COLO829 (cell line): Measurements from ENCODE around the gene ZNF831.

Source experiments
- DNase-seq: peaks from one replicate; pipeline ENCODE4 v3.0.0; 2012; ENCODE audit warnings: low spot score

Gene ZNF831

DNA sequence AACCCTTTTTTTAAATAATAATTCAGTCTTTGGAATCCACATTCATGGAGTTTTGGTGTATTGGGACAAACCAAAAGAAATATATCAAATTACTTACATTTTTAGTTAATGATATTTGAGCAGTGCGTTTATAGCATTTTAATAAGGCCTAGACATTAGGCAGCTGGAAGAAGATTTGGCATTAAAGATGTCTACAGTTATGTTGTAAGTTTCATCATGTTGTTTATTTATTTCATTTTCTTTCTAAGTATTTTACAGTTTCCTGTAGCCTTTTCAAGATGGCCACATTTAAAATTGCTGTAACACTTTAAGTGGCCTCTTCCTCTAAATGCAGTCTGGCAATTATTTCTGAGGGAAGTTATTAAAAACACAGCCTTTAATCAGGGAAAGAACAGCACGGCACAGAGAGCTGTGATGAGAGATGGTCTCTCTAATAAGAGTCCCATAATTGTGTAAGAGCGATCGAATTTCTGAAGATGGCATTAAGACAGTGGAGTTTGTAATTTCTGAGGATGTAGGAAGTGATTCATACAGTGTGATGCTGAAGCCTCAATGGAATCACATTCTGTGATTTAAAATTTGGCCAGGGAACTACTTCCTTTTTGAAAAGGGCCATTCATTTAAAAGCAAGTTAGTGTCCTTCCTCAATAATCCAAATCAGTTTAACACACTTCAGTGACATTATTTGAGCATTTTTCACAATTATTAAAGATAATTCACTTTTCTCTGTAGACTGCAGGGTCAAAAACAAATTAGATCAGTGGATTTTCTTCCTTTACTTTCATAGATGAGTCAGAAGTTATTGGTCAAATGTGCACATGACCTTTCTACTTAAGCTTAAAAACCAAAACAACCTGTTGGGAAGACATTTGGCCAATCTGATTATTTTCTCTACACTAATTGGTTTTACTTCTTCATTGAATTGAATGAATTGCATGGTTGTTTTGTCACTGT lies 84.4 kb downstream of the ZNF831 start:
- DNase-seq = peak; percentile 84

DNA sequence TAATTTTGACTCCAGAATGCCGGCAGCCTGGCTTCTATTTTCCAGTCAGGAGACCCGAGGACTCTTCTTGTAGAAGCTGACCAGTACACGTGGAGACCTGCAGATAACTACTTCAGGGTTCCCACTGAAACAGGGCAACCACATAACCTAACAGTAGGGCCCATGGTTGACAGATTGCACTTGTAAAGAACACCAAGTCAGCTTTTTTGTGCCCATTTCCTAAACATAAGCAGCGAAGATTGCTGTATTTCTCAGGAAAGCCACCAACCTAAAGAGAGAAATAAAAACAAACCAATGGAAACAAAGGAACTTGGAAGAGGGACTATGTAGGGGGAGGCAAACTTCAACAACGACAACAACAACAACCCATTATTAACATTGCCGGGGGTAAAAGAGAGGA lies 86.7 kb downstream of the ZNF831 start:
- DNase-seq = no peak

DNA sequence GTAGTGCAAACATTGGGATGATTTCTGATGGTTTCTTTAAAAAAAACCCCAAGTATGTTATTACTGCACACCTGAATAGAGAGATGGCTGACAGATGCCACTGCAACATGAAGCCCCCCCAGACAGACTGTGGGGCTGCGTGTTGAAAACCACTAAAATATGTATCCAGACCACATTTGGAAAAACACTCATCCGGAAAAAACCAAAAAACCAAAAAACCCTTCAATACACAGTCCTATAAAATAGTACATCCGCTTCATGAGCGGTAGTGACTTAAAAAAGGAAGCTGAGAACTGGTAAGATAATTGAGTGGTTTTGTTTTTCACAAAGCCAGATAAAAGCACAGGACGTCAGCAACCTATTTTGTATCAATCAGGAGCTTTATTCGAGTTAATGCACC lies 89.7 kb downstream of the ZNF831 start:
- DNase-seq = no peak

DNA sequence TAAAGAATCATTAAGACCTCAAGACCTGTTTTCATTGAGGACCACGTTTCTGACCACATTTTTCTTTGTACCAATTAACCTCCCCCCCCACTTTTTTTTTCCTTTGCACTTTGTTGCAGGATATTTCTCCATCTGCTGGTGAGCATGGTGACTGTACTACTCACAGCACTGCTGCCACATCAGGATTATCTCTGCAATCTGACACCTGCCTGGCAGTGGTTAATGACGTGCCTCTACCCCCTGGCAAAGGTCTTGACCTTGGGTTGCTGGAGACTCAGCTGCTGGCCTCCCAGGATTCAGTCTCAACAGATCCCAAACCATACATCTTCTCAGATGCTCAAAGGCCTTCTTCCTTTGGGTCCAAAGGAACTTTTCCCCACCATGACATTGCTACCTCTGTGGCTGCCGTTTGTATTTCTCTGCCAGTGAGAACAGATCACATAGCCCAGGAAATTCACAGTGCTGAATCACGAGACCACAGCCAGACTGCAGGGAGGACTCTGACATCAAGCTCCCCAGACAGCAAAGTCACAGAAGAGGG lies 90.2 kb downstream of the ZNF831 start:
- no peak for DNase-seq

DNA sequence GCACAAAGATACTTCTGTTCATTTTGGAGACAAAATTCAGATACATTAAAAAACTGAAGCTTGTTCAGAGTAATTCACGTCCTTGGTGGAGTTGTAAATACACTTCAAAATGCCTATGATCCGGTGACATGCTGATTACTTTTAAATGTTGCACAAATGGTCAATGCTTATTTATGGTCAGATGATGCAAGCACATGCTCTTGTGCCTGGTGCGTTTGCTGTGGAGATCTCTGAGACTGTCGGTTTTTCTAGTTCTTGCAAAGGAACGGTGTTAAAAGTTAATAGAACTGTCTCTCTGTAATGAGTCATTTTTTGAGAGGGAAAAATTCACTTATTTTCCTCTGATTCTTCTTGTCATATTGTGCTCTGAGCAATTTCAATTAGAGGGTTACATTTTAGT lies 91.6 kb downstream of the ZNF831 start:
- DNase-seq = no peak

DNA sequence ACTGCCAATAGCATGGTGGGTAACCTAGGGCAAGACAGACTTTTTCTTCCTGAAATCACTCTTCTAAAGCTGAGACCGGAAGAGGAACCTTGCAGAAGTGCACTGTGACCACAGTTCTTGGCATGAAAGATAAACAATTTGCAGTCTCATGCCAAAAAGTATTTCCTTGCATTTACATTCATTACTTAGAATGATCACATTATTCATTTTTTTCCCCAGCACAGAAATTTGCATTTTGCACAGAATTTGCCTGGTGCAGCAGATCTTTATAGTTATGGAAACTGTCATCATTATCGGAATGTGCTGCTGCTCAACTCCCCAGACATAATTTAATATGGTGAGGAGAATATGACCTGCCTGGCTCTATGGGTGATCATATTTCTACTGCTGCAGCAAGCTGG lies 94.6 kb downstream of the ZNF831 start:
- no peak for DNase-seq

DNA sequence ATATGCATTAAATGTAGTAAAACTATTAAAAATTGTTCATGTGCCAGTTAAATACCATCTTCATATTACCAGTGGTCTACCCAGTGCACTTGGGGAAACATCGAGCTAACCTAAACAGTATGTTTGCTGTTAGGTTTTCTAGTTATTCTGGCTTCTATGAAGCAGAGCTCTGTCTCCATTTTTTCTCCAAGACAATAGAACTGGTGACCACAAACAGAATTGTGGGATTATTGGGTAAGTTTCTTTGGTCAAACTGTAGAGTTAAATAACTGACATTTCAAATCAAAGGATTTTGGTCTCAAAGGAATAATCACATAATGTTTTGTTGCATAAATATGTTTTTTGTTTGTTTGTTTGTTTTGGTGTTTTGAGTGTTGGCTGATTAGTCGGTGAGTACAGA lies 96.3 kb downstream of the ZNF831 start:
- no peak for DNase-seq

DNA sequence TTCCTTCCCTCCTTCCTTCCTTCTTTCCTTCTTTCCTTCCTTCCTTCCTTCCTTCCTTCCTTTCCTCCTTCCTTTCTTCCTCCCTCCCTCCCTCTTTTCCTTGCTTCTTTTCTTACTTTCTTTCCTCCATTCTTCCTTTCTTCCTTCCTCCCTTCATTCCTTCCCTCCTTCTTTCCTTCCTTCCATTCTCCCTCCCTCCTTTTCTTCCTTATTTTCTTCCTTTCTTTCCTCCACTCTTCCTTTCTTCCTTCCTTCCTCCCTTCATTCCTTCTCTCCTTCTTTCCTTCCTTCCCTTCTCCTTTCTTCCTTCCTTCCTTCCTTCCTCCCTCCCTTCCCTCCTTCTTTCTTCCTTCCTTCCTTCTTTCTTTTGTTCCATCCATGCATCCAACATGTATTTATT lies 101.7 kb downstream of the ZNF831 start:
- no peak for DNase-seq

DNA sequence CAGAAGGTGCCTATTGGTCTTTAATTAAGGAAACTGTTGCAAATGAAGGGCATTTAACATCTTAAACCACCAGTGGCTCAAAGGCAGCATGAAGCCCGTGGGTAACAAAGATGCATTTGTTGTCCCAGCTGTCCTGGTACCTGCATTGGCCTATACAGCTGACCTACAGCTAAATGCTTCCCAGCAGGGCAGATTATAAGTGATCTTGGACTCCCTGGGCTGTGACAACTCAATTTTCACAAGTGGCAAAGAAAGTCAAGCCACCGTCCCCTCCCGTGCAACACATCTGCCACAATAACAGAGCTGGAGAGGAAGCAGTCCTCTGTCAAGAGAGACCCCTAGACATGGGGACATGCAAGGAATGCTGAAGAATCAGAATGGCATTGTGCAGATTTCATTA lies 105.2 kb downstream of the ZNF831 start:
- DNase-seq = no peak

DNA sequence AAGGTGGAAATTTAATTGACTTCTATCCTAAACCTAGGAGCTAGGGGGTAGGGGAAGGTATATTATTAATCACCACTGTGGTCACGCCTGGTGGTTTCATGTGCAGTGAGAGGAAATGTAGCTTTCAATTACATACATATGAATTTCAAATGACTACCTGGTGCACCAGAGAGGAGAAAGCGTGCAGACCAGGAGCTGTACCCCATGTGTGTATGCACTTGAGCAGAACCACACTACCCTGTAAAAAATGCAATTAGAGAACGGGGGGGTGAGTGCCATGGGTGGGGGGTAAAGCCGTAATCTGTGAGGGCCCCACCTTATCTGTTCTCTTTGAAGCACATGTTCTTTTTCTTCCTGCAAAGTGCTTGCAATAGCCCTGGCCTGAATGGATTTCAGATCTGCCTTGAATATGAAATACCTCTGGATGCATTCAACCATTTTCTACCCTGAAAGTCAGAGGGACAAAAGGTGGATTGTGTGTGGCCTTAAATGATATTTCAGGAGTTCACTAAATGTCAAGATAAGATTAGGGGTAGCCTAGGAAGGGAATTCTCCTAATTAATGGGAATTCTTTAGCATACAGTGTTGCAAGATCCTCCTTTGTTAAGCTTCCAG lies 105.9 kb downstream of the ZNF831 start:
- DNase-seq = peak; percentile 40

DNA sequence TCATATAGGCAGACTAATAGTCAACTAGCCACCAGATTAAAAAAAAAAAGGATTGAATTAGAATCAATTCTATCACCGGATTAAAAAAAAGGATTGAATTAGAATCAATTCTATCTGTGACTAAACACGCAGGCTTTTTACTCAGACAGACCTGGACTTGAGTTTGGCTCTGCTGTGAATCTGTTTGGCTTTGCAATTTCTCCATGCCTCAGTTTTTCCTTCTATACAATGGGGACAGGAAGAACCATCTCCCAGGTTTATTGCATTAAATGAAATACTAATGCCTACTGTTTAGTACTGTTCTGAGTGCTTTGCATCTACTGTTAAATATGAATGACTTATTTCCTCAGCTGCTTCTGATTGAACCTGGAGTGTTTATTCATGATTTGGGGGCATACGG lies 106.8 kb downstream of the ZNF831 start:
- DNase-seq = no peak

DNA sequence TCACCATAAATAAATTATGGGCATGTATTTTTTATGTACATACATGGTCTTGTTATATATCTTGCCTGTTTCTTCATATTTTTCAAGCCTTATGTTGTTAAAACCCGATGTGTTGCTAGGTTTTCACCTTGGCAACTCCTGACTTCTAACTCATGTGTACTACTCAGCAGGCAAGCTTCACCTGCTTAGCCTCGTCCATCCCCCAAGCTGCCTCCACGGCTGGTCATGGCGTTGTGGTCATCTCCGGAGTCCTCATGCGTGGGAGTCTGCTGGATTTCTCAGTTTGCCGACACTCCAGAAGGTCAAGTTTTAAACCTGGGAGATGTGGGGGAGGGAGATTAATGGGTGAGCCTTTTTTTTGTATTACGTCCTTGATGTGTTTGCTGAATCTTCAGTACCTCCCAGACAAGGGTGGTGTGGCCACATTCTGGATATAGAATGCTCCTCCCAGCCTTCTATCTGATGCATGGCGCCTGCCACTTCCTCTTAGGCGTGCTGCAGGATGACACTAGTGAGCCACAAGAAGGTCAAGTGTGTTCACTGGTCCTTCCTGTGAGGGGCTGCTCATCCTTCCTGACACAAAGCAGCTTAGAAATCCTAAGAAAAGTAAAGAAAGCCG lies 110.2 kb downstream of the ZNF831 start:
- DNase-seq = peak; percentile 17

DNA sequence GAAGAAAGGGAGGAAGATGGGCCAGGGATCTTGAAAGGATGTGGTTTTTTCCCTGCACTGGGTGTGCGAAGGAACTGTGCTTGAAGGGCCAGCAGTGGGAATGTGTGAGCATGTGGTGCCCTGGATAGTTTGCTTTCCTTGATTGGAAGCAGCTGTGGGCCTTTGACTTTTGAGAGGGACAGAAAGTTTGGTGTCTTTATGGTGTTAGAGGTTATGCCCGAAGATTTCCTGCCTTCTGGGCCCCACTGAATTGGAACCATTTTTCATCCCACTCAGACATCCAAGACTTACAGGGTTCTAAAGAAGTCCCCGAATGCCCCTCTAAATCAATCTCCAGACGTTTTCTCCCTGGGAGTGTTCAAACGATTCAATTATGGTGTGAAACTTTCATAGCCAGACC lies 113.3 kb downstream of the ZNF831 start:
- no peak for DNase-seq

DNA sequence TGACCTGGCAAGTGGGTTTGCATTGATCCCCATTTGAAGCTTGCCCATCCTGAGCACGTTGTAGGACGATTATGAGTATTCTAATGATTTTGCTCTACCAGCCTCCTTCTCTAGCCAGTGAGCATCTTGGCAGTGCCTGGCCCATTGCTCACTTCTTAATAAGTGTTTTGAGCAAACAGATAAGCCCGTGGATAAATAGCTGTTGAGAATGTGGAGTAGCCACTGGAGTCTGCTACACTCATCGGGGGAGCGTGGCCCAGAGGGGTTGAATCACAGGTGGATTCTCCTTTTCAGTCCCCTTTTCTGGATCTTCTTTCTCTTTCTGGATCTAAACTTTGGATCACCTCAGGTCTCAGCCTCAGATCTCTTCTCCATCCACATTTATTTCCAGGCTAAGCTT lies 120.8 kb downstream of the ZNF831 start:
- no peak for DNase-seq

DNA sequence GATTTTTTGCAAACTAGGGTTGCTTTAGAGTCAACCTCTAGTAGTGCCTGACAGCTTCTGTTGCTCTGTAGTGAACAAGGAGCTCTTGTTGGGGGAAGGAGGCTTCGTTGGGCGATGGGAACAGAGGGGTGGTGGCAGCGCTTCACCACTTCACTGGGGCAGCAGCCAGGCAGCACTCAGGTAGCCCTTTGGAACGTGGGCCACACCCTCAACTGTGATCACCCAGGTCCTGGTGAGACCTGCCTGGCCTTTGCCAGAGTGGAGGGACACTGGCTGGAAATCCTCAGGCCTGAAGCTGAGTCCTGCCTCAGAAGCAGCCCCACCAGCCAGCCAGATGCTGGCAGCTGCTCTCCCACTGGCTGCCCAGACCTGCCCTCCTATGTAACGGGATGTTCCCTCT lies 126.4 kb downstream of the ZNF831 start:
- DNase-seq = no peak

DNA sequence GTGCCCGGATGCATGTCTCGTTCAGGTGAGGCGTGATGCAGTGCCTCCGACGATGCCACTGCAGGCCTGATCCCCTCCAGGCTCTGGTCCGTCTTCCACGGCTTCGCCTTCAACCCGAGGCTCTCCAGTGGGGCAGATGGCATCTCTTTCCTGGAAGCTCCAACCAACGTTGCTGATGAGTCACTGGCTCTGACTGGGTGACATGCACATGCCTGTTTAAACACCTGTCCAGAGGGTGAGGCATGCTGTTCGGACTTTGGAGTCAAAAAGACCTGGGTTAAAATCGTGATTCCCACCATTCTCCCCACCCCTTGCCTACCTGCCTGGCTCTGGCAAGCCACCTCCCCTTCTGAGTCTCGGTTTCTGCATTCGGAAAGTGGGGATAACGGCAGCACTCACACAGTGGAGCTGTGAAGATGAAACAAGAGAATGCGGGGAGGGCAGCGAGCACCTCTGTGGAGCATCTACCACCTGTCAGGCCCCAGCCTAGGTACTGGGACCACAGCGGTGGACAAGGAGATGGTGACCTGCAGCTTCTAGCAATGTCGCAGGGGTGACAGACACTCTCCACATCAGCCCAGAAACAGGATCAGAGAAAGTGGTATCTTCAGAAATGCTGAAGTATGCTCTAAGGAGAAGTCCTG lies 128.2 kb downstream of the ZNF831 start:
- DNase-seq = no peak

DNA sequence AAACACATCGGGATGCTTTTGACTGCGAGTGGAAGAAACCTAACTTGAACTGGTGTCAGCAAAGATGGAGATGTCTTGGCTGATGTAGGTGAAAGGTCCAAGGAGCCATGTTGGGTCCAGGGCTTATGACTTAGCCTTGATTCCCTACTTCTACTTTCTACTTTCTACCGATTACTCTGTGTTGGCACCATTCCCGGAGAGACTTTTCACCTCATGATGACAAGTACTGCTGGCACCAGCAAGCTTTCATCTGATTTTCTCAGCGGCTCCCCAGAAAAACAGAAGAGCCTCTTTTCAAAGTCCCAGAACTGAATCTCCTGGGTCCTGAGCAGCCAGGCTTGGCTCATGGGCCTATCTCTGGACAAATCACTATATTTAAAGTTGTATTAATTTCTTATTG lies 131.9 kb downstream of the ZNF831 start:
- DNase-seq = no peak

DNA sequence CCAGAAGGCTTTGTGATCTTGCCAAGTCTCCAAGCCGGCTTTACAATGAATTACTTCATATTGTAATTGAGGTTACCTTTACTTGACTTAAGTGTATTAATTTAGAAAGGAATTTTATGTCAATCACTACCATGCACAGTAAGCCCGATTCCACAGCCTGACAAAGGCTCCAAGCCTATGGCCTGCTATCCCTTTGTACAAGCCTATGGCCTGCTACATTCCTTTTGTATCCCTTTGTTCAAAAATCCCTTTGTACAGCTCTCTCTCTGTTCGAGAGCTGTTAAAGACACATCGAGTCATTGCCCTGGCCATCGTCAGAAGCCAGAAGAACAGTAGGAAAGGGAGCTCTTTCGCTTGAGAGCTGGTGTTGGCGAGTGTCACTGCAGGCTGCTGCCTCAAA lies 134.1 kb downstream of the ZNF831 start:
- no peak for DNase-seq

DNA sequence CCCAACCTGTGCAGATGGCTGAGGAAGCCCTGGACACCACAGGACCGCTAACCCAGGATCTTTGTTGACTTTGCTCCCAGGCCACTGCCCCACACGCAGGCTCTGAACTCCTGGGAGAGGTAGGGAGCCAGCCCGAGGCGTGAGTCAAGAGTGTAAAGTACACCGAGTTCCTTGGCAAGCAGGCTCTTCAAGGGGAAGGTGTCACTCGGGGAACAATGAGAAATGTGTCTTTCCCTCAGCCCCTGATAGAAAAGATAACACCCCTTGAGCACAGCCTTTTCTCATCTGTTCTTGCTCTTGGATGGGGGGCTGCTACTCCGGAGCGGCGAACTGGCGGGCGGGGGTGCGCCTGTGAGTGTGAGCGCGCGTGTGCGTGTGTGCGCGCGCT lies 136.3 kb downstream of the ZNF831 start:
- DNase-seq = no peak

DNA sequence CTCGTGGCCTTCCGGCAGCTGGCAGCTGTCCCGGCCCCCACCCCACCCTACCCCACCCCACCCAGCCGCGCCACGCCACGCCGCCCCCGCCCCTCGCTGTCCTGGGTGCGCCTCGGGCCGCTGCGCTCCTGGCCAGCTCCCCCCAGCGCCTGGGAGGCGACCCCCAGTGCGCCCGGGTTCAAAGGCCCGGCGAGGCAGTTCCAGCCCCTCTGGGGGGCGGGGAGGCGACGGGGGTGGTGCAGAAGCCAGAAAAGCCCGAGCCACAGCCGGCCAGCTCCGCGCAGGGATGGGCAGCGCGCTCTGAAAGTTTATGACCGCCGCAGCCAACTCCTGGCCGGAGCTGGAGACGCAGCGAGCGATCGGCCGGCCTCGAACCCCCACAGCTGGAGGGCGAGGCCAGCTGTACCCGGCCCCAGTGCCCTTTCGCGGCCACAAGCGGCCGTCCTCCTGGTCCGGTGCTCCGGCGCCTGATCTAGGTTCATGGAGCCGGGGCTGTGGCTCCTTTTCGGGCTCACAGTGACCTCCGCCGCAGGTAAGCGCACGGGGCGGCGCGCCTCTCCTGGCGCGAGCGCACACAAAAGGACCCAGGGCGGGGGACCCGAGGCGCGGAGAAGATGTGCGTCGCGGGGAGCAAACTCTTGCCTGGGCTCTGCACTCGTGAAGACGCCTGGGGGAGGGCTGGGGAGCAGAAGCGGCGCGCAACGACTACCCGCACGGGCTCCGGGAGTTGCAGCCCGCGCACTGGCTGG lies 136.9 kb downstream of the ZNF831 start, which contains the start of gene EDN3:
EDN3 (plus strand) TSS at position 279 of the 749 bp plus-strand sequence; CDS start at position 481, 202 bp downstream.
- DNase-seq = no peak

DNA sequence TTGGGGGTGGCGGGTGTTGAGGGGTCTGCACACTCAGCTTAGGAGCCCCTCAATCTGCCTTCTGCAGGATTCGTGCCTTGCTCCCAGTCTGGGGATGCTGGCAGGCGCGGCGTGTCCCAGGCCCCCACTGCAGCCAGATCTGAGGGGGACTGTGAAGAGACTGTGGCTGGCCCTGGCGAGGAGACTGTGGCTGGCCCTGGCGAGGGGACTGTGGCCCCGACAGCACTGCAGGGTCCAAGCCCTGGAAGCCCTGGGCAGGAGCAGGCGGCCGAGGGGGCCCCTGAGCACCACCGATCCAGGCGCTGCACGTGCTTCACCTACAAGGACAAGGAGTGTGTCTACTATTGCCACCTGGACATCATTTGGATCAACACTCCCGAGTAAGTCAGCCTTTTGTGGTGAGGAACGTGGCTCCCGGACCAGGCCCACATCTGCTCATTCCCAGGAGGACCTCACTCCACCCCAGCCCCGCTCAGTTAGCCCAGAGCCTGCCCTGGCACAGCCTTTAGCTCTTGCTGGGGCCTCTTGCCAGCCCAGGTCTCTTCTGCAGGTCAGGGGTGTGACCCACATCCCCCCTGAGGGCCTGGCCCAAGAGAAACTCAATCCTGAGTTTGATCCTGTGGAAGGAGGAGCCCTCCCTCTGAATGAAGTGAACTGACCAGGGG lies 137.9 kb downstream of the ZNF831 start:
- no peak for DNase-seq
